ENCODE measurements around the gene PNLIPRP1. TPM values are rescaled to one million over a fixed set of nuclear protein-coding genes. Genes with fewer than 3 reads are reported as not detected.

Gene PNLIPRP1
- polyA plus RNA-seq, 1 donor from 2014 or later: not detected

GRCh38 chr10:116588995-116589394 is 1.8 kb upstream of the PNLIPRP1 start:
- H3K4me2 ChIP-seq (ENCODE audit: low read length): no peak overlapping the region
- H2AFZ ChIP-seq (ENCODE audit: low read depth, low read length): no peak overlapping the region
- H3K9me2 ChIP-seq (ENCODE audit: insufficient read depth, low read length): no peaks in the 10 kb centered on the region
- H3K36me3 ChIP-seq (ENCODE audit: insufficient read depth, low read length): no peaks in the 10 kb centered on the region
- H3K27ac ChIP-seq (ENCODE audit: low read length): no peak overlapping the region
- H4K20me1 ChIP-seq (ENCODE audit: insufficient read depth): no peaks in the 10 kb centered on the region
- TF ChIP-seq RAD21 (conservative IDR thresholded peaks at IDR 0.05) (no peak), CTCF (IDR thresholded peaks at IDR 0.05; ENCODE audit: poor library complexity, severe bottlenecking) (no peak), MXI1 (conservative IDR thresholded peaks at IDR 0.05; ENCODE audit: poor library complexity, severe bottlenecking) (no peak), REST (IDR thresholded peaks at IDR 0.05; ENCODE audit: borderline replicate concordance) (no peak), POLR2AphosphoS5 (IDR thresholded peaks at IDR 0.05) (no peak), EP300 (conservative IDR thresholded peaks at IDR 0.05; ENCODE audit: poor library complexity, severe bottlenecking) (no peak), EZH2 (IDR thresholded peaks at IDR 0.05; ENCODE audit: borderline replicate concordance, insufficient read depth, low read length, poor library complexity, severe bottlenecking) (no peak), TAF1 (IDR thresholded peaks at IDR 0.05; ENCODE audit: low read depth) (no peak)
- H3F3A ChIP-seq (ENCODE audit: insufficient read depth, low read length, poor library complexity, severe bottlenecking): no peaks in the 10 kb centered on the region
- H3K9ac ChIP-seq (ENCODE audit: low read length): no peak overlapping the region
- no peaks in the 10 kb centered on the region for H3K79me2 ChIP-seq (replicated peaks; ENCODE audit: insufficient read depth, low read length)
- no peak overlapping the region for H3K4me3 ChIP-seq (ENCODE audit: low read length)
- no peaks in the 10 kb centered on the region for H3K9me3 ChIP-seq (ENCODE audit: low read length)
- no peaks in the 10 kb centered on the region for H3K27me3 ChIP-seq (ENCODE audit: insufficient read depth, low read depth, low read length)

GRCh38 chr10:116589926-116590325 is 833 bp upstream of the PNLIPRP1 start:
- Histone ChIP-seq H3K9ac (ENCODE audit: low read length) (no peak overlapping the region), H3K36me3 (ENCODE audit: insufficient read depth, low read length) (no peaks in the 10 kb centered on the region), H3K9me2 (ENCODE audit: insufficient read depth, low read length) (no peaks in the 10 kb centered on the region), H3K4me3 (ENCODE audit: low read length) (no peak overlapping the region), H3F3A (ENCODE audit: insufficient read depth, low read length, poor library complexity, severe bottlenecking) (no peaks in the 10 kb centered on the region), H2AFZ (ENCODE audit: low read depth, low read length) (no peak overlapping the region), H3K9me3 (ENCODE audit: low read length) (no peaks in the 10 kb centered on the region), H3K79me2 (replicated peaks; ENCODE audit: insufficient read depth, low read length) (no peaks in the 10 kb centered on the region), H3K4me2 (ENCODE audit: low read length) (no peak overlapping the region), H3K27me3 (ENCODE audit: insufficient read depth, low read depth, low read length) (no peaks in the 10 kb centered on the region), H3K27ac (ENCODE audit: low read length) (no peak overlapping the region), H4K20me1 (ENCODE audit: insufficient read depth) (no peaks in the 10 kb centered on the region)
- no peak for TF ChIP-seq EZH2 (IDR thresholded peaks at IDR 0.05; ENCODE audit: borderline replicate concordance, insufficient read depth, low read length, poor library complexity, severe bottlenecking)
- no peak for TF ChIP-seq SMC3 (conservative IDR thresholded peaks at IDR 0.05; ENCODE audit: poor library complexity)
- TF ChIP-seq MXI1 (conservative IDR thresholded peaks at IDR 0.05; ENCODE audit: poor library complexity, severe bottlenecking): no peak
- no peak for TF ChIP-seq CTCF (IDR thresholded peaks at IDR 0.05; ENCODE audit: poor library complexity, severe bottlenecking)
- TF ChIP-seq TAF1 (IDR thresholded peaks at IDR 0.05; ENCODE audit: low read depth): no peak
- TF ChIP-seq EP300 (conservative IDR thresholded peaks at IDR 0.05; ENCODE audit: poor library complexity, severe bottlenecking): no peak
- no peak for TF ChIP-seq POLR2AphosphoS5 (IDR thresholded peaks at IDR 0.05)
- TF ChIP-seq RAD21 (conservative IDR thresholded peaks at IDR 0.05): no peak
- TF ChIP-seq REST (IDR thresholded peaks at IDR 0.05; ENCODE audit: borderline replicate concordance): no peak
